MM.1S (cell line): ENCODE data around the gene MBD4.

Source experiments
- DNase-seq: peaks from one replicate; pipeline ENCODE4 v3.0.0-alpha.2; 2015
- H2AFZ ChIP-seq: fragments of 300-600 bp; sonication (generic); 2 replicates; pipeline ENCODE4 v1.6.0; 2016; ENCODE audit warnings: antibody characterized with exemption, low read length
- H3F3A ChIP-seq: fragments of 300-600 bp; sonication (generic); 2 replicates; pipeline ENCODE4 v1.6.1; 2016; ENCODE audit warnings: mild to moderate bottlenecking, antibody characterized with exemption, low read length, moderate library complexity, mixed read lengths; ENCODE audit not compliant: insufficient read depth
- H3K27ac ChIP-seq: fragments of 300-600 bp; sonication (generic); 2 replicates; pipeline ENCODE4 v1.5.1; 2016; ENCODE audit warnings: mild to moderate bottlenecking, low read length
- H3K27me3 ChIP-seq: fragments of 300-600 bp; sonication (generic); replicated peaks from 2 replicates; pipeline ENCODE4 v1.6.0; 2016; ENCODE audit warnings: low read length; ENCODE audit not compliant: insufficient read depth
- H3K36me3 ChIP-seq: fragments of 300-600 bp; sonication (generic); replicated peaks from 2 replicates; pipeline ENCODE4 v1.6.1; 2016; ENCODE audit warnings: mild to moderate bottlenecking, low read length, mixed read lengths; ENCODE audit not compliant: insufficient read depth
- H3K4me1 ChIP-seq: fragments of 300-600 bp; sonication (generic); 2 replicates; pipeline ENCODE4 v1.6.1; 2016; ENCODE audit warnings: low read length, mixed read lengths
- H3K4me2 ChIP-seq: fragments of 300-600 bp; sonication (generic); 2 replicates; pipeline ENCODE4 v1.6.0; 2016; ENCODE audit warnings: low read depth, low read length
- H3K4me3 ChIP-seq: fragments of 300-600 bp; sonication (generic); 2 replicates; pipeline ENCODE4 v1.5.1; 2016; ENCODE audit warnings: low read length, mixed read lengths
- H3K79me2 ChIP-seq: fragments of 300-600 bp; sonication (generic); 2 replicates; pipeline ENCODE4 v1.6.1; 2016; ENCODE audit warnings: mixed run types, low read length, mixed read lengths
- H3K9ac ChIP-seq: fragments of 300-600 bp; sonication (generic); 2 replicates; pipeline ENCODE4 v1.6.1; 2016; ENCODE audit warnings: low read length, mixed read lengths
- H3K9me2 ChIP-seq: fragments of 300-600 bp; sonication (generic); replicated peaks from 2 replicates; pipeline ENCODE4 v1.6.1; 2016; ENCODE audit warnings: mild to moderate bottlenecking, low read length, mixed read lengths; ENCODE audit not compliant: insufficient read depth
- H3K9me3 ChIP-seq: fragments of 300-600 bp; sonication (generic); replicated peaks from 2 replicates; pipeline ENCODE4 v1.6.1; 2016; ENCODE audit warnings: mild to moderate bottlenecking, low read length, mixed read lengths; ENCODE audit not compliant: insufficient read depth
- H4K20me1 ChIP-seq: fragments of 300-600 bp; sonication (generic); 2 replicates; pipeline ENCODE4 v1.6.1; 2016; ENCODE audit warnings: mild to moderate bottlenecking, low read length, moderate library complexity, mixed read lengths; ENCODE audit not compliant: insufficient read depth
- EZH2 ChIP-seq: fragments of 300-600 bp; sonication (generic); optimal IDR thresholded peaks from 2 replicates; pipeline ENCODE3; 2017; ENCODE audit warnings: low read depth, mild to moderate bottlenecking, antibody characterized with exemption, low read length, mixed read lengths
- EZH2phosphoT487 ChIP-seq: fragments of 300-600 bp; sonication (generic); IDR thresholded peaks from 2 replicates; pipeline ENCODE4 v1.6.1; 2018; ENCODE audit warnings: antibody characterized with exemption, low read length
- TF ChIP-seq, protein P1 (sequence below): fragments of 300-600 bp; sonication (generic); IDR thresholded peaks from 2 replicates; pipeline ENCODE4 v1.5.1; 2016; ENCODE audit warnings: antibody characterized with exemption, low read length, mixed read lengths

Gene MBD4

DNA sequence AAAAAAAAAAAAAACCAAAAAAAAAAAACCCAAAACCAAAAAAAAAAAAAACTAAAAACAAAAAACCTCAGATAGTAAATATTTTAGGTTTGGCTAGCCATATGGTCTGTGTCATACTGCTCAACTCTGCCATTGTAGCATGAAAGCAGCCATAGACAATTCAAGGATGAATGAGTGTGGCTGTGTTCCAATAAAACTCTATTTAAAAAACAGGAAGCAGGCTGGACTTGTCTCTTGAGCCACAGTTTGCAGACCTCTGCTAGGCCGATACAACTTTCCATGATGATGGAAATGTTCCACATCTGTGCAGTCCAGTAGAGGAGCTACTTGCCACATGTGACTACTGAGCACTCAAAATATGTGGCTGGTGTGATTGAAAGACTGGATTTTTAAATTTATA, 22.4 kb downstream of the MBD4 start:
- TF ChIP-seq, protein P1, sequence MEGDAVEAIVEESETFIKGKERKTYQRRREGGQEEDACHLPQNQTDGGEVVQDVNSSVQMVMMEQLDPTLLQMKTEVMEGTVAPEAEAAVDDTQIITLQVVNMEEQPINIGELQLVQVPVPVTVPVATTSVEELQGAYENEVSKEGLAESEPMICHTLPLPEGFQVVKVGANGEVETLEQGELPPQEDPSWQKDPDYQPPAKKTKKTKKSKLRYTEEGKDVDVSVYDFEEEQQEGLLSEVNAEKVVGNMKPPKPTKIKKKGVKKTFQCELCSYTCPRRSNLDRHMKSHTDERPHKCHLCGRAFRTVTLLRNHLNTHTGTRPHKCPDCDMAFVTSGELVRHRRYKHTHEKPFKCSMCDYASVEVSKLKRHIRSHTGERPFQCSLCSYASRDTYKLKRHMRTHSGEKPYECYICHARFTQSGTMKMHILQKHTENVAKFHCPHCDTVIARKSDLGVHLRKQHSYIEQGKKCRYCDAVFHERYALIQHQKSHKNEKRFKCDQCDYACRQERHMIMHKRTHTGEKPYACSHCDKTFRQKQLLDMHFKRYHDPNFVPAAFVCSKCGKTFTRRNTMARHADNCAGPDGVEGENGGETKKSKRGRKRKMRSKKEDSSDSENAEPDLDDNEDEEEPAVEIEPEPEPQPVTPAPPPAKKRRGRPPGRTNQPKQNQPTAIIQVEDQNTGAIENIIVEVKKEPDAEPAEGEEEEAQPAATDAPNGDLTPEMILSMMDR = no peak
- TF ChIP-seq EZH2phosphoT487 = no peak
- TF ChIP-seq EZH2 = no peak
- Histone ChIP-seq H3K9ac (no peak overlapping the region), H2AFZ (no peak overlapping the region)

DNA sequence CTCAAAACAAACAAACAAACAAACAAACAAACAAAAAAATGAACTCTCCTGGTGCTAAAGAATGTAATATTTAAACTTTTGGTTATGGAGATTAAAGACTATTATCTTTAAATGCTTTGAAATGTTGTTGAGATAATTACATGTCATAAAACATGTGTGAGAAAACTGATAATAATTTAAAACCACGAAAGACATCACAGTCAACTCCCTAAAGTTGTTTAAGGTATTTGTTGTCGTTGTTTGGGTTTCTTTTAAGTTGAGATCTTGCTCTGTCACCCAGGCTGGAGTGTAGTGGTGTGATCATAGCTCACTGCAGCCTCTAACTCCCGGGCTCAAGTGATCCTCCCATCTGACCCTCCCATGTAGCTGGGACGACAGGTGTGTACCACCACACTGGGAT, 23.3 kb downstream of the MBD4 start:
- no peaks in the 10 kb centered on the region for H3K79me2 ChIP-seq
- no peak overlapping the region for H3K27ac ChIP-seq
- no peak for TF ChIP-seq EZH2
- TF ChIP-seq, protein P1 = no peak
- no peak for TF ChIP-seq EZH2phosphoT487
- H4K20me1 ChIP-seq = no peaks in the 10 kb centered on the region
- no peak overlapping the region for H3K9ac ChIP-seq
- no peak overlapping the region for H2AFZ ChIP-seq
- H3K4me2 ChIP-seq = no peak overlapping the region
- H3K9me2 ChIP-seq = no peaks in the 10 kb centered on the region
- no peak for DNase-seq
- H3K9me3 ChIP-seq = no peaks in the 10 kb centered on the region
- no peaks in the 10 kb centered on the region for H3K36me3 ChIP-seq
- H3K4me3 ChIP-seq = no peak overlapping the region
- H3K27me3 ChIP-seq = no peaks in the 10 kb centered on the region
- no peaks in the 10 kb centered on the region for H3F3A ChIP-seq
- H3K4me1 ChIP-seq = no peaks in the 10 kb centered on the region

More for the DNA sequence above, 22.4 kb downstream of the MBD4 start:
- no peak overlapping the region for H3K27ac ChIP-seq
- no peak overlapping the region for H3K4me2 ChIP-seq
- H3K9me2 ChIP-seq = no peaks in the 10 kb centered on the region
- H4K20me1 ChIP-seq = no peaks in the 10 kb centered on the region
- no peak for DNase-seq
- no peaks in the 10 kb centered on the region for H3K9me3 ChIP-seq
- no peaks in the 10 kb centered on the region for H3K27me3 ChIP-seq
- H3K79me2 ChIP-seq = no peaks in the 10 kb centered on the region
- no peak overlapping the region for H3K4me3 ChIP-seq
- H3K4me1 ChIP-seq = no peaks in the 10 kb centered on the region
- H3K36me3 ChIP-seq = no peaks in the 10 kb centered on the region
- H3F3A ChIP-seq = no peaks in the 10 kb centered on the region

DNA sequence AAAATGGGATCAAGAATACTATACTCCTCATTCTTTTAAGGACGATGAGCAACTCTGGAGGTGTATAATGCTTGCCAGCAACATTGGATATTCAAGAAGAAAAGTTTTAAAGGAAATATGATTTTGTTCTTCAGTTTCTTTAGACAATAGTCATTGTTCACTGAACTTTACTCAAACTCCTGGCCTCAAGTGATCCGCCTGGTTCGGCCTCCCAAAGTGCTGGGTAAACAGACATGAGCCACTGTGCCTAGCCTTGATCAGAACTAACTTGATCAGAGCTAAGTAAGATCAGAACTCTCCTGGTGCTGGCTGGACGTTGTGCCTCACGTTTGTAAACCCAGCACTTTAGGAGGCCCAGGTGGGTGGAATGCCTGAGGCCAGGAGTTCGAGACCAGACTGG, 23.9 kb downstream of the MBD4 start:
- Histone ChIP-seq H3K79me2 (no peaks in the 10 kb centered on the region), H3K36me3 (no peaks in the 10 kb centered on the region), H3K9me3 (no peaks in the 10 kb centered on the region), H3K9me2 (no peaks in the 10 kb centered on the region), H3K27ac (no peak overlapping the region), H3F3A (no peaks in the 10 kb centered on the region), H3K4me1 (no peaks in the 10 kb centered on the region), H4K20me1 (no peaks in the 10 kb centered on the region), H3K4me2 (no peak overlapping the region), H3K4me3 (no peak overlapping the region), H2AFZ (no peak overlapping the region), H3K9ac (no peak overlapping the region), H3K27me3 (no peaks in the 10 kb centered on the region)
- DNase-seq = no peak
- TF ChIP-seq, protein P1 = no peak
- TF ChIP-seq EZH2phosphoT487 = no peak
- no peak for TF ChIP-seq EZH2
